GM12875 (cell line): ENCODE measurements around the gene HHIPL2.

Experiments
- H3K4me3 ChIP-seq: one replicate; pipeline ENCODE4 v1.5.1; 2011; ENCODE audit warnings: low read depth, low read length, control low read depth
- CTCF ChIP-seq: IDR thresholded peaks from 2 replicates; pipeline ENCODE4 v1.5.1; 2011; ENCODE audit warnings: low read depth, mild to moderate bottlenecking, control low read depth, inconsistent platforms, low read length, moderate library complexity, borderline replicate concordance; ENCODE audit not compliant: insufficient read depth

The HHIPL2 gene

GRCh38 chr1:222557148-222557547 is 9.2 kb upstream of the HHIPL2 start:
- TF ChIP-seq CTCF, result no peak
- no peak overlapping the region for H3K4me3 ChIP-seq

DNA sequence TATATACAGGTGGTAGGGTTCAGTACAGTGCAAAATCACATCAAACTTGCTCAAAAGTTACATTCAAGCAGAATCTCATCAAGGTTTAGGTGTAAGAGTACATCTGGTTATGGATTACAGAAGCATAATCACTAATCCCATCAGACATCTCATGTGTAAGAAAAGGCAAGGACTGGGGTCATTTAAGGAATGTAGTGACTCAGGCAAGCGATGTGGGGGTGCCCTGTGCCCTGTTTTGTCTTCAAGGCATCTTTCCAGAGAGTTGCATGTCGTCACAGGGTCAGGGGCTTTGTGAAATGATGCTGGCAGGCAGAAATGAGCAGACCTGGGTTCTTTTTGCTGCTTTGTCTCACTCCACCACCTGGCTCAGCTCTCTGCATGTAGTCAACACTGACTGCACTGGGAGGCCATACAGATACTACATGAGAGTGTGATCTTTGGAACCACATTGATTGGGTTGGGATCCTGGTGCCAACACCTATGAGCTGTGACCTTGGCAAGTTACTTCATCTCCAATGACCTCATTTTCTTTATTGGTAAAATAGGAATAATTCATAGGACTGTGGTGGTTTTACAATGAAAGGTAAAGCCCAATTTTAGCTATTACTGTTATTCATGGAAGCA is 8.2 kb upstream of the HHIPL2 start:
- no peak overlapping the region for H3K4me3 ChIP-seq
- no peak for TF ChIP-seq CTCF

DNA sequence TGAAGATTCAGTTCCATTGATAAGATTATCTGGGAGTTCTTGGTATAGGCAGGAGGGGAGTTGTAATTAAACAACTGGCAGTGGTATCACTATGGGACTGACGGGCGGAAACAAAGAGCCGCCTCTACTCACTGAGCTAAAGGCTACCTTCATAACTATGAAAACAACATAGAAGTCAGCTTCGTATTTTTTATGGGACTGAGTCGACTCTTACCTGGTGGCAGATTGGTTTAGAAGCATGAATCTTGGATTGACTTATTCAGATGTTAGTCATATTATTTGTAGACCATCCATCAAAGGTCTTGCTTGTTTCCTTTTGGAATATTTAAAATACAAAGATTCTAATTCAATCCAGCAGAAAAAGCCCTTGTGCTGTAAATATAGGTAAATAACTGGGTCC is 6.3 kb upstream of the HHIPL2 start:
- no peak for TF ChIP-seq CTCF

DNA sequence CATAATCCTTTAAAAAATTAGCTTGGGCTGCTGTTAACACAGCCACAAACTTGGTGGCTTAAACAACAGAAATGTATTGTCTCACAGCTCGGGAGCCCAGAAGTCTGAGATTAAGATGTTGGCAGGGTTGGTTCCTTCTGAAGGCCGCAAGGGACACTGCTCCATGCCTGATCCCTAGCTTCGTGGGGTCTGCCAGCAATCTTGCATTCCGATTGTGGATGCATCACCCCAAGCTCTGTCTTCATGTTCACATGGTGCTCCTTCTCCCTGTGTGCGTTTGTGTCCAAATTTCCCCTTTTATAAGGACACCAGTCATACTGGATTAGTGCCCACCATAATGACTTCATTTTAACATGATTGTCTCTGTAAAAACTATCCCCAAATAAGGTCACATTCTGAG is 5.0 kb upstream of the HHIPL2 start:
- no peak for TF ChIP-seq CTCF

More for the DNA sequence above, 6.3 kb upstream of the HHIPL2 start:
- H3K4me3 ChIP-seq, result no peak overlapping the region

GRCh38 chr1:222547260-222547614 is 667 bp downstream of the HHIPL2 start:
- TF ChIP-seq CTCF, result no peak
- no peak overlapping the region for H3K4me3 ChIP-seq

More for the DNA sequence above, 5.0 kb upstream of the HHIPL2 start:
- H3K4me3 ChIP-seq, result no peak overlapping the region

- no peak for TF ChIP-seq CTCF
- H3K4me3 ChIP-seq, result no peak overlapping the region
These were observed 1.2 kb downstream of the HHIPL2 start for GRCh38 chr1:222546548-222547259.

- no peak for TF ChIP-seq CTCF
- H3K4me3 ChIP-seq, result no peak overlapping the region
These were observed 1.8 kb downstream of the HHIPL2 start for GRCh38 chr1:222546091-222546490.
